Skin of body (tissue), 2 donors: ENCODE results near the gene RFTN1. TPM values are rescaled to one million over a fixed set of nuclear protein-coding genes. Genes with fewer than 3 reads are reported as not detected.

Experiments used
- DNase-seq: peaks from one replicate; lab custom pipeline; 2025; lab: John Stamatoyannopoulos, UW
- total RNA-seq: library from RNA; depleted of rRNA; stranded (reverse); fragments of >200 nt; gene quantifications from one replicate; pipeline ENCODE4 v1.2.3, GENCODE V29; 2014

Gene RFTN1
- total RNA-seq, 1 donor from 2014 or later = 25.3 TPM

- no peak for DNase-seq
These were observed 74.2 kb downstream of the RFTN1 start for GRCh38 chr3:16439163-16439847.

- no peak for DNase-seq
These were observed 75.9 kb downstream of the RFTN1 start for GRCh38 chr3:16437640-16438039.

GRCh38 chr3:16433701-16434151 is 79.8 kb downstream of the RFTN1 start:
- DNase-seq = no peak

GRCh38 chr3:16432714-16433113 is 80.8 kb downstream of the RFTN1 start:
- no peak for DNase-seq

GRCh38 chr3:16430717-16431630 is 82.5 kb downstream of the RFTN1 start:
- no peak for DNase-seq

- DNase-seq = no peak
These were observed 84.4 kb downstream of the RFTN1 start for GRCh38 chr3:16429086-16429485.

- no peak for DNase-seq
These were observed 84.9 kb downstream of the RFTN1 start for GRCh38 chr3:16428612-16429011.

- no peak for DNase-seq
These were observed 86.2 kb downstream of the RFTN1 start for GRCh38 chr3:16427103-16427965.

- no peak for DNase-seq
These were observed 86.8 kb downstream of the RFTN1 start for GRCh38 chr3:16426665-16427064.

GRCh38 chr3:16426029-16426400 is 87.5 kb downstream of the RFTN1 start:
- no peak for DNase-seq

- DNase-seq = no peak
These were observed 88.0 kb downstream of the RFTN1 start for GRCh38 chr3:16425398-16426028.

GRCh38 chr3:16423947-16424673 is 89.4 kb downstream of the RFTN1 start:
- no peak for DNase-seq

GRCh38 chr3:16423298-16423697 is 90.2 kb downstream of the RFTN1 start:
- DNase-seq = no peak

GRCh38 chr3:16419640-16420241 is 93.8 kb downstream of the RFTN1 start:
- DNase-seq = no peak

GRCh38 chr3:16417945-16418739 is 95.4 kb downstream of the RFTN1 start:
- DNase-seq = peak; percentile 70

GRCh38 chr3:16415911-16416476 is 97.5 kb downstream of the RFTN1 start:
- DNase-seq = no peak

GRCh38 chr3:16413321-16413720 is 100.2 kb downstream of the RFTN1 start:
- DNase-seq = no peak

GRCh38 chr3:16412192-16412800 is 101.2 kb downstream of the RFTN1 start:
- DNase-seq = no peak
